GM12865 (cell line): ENCODE data around the gene TCHHL1.

Source experiments
- DNase-seq: peaks from one replicate; pipeline ENCODE4 v3.0.0; 2010; ENCODE audit warnings: low read depth
- H3K4me3 ChIP-seq: 2 replicates; pipeline ENCODE4 v1.5.1; 2011; ENCODE audit warnings: mild to moderate bottlenecking, low read depth, low read length, control low read depth
- CTCF ChIP-seq: IDR thresholded peaks from 2 replicates; pipeline ENCODE4 v1.5.1; 2011; ENCODE audit warnings: low read length, control low read depth, low read depth, inconsistent platforms; ENCODE audit not compliant: insufficient read depth; ENCODE audit errors: missing control alignments

Gene TCHHL1

DNA sequence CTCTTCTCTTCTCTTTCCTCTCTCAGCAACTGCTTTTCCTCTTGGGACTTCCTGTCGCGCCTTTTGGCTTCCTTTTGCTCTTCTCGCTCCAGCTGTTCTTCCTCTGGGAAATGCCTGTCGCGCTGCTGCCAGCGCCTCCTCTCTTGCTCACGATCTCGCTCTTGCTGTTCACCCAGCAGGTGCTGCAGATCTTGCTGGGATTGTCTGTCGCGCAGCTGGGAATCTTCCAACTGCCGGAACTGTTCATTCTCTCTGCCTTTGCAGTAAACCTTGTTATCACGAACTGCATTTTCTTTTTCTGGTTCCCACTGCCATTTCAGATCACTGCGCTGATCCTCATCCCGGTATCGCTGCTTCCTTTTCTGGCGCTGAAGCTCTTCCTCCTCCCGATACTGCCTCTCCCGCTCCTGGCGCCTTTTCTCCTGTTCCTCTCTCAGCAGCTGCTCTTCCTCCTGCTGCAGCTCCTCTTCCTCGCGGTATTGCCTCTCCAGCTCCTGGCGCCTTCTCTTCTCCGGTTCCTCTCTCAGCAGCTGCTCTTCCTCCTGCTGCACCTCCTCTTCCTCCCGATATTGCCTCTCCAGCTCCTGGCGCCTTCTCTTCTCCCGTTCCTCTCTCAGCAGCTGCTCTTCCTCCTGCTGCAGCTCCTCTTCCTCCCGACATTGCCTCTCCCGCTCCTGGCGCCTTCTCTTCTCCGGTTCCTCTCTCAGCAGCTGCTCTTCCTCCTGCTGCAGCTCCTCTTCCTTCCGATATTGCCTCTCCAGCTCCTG is 20.6 kb upstream of the TCHHL1 start:
- H3K4me3 ChIP-seq, result no peak overlapping the region
- TF ChIP-seq CTCF, result no peak
- no peak for DNase-seq

GRCh38 chr1:152108882-152109222 is 20.0 kb upstream of the TCHHL1 start:
- no peak for DNase-seq
- no peak overlapping the region for H3K4me3 ChIP-seq

GRCh38 chr1:152107984-152108881 is 19.4 kb upstream of the TCHHL1 start:
- TF ChIP-seq CTCF, result no peak
- no peak for DNase-seq
- H3K4me3 ChIP-seq, result no peak overlapping the region

More at GRCh38 chr1:152108882-152109222, 20.0 kb upstream of the TCHHL1 start:
- no peak for TF ChIP-seq CTCF

GRCh38 chr1:152107031-152107983 is 18.4 kb upstream of the TCHHL1 start:
- no peak for TF ChIP-seq CTCF
- H3K4me3 ChIP-seq, result no peak overlapping the region
- DNase-seq, result no peak

DNA sequence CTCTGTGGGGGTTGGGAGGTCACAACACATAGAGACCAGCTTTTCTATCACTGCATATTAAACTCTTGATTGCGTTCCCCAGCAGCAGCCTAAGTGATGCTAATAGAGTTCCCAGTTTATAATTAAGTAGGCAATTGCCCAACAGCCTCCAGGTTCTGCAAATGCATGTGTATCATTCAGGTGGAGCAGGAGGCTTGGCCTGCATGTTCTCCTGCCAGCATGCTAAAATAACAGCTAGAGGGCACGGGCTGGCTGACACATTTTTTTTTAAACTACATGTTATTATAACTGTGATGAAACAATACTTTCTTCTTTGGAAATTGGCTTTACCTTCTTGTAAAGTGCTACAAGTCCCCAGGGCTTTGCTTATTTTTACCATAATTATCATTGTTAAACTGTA is 16.0 kb upstream of the TCHHL1 start:
- H3K4me3 ChIP-seq, result no peak overlapping the region
- no peak for DNase-seq
- no peak for TF ChIP-seq CTCF

DNA sequence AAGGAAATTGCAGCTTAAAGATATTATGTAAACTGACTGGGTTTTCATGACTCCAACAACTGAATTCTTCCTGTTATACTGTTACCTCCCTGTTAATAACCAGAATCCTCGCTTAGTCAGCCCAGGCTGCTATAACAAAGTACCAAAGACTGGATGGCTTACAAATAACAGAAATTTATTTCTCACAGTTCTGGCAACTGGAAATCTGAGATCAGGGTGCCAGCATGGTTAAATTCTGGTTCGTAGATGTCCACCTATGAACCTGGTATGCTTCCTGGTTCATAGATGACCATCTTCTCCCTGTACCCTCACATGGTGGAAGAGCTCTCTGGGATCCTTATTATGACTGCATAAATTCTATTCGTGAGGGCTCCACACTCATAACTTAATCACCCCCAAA is 8.1 kb upstream of the TCHHL1 start:
- no peak for DNase-seq
- H3K4me3 ChIP-seq, result no peak overlapping the region
- TF ChIP-seq CTCF, result no peak
